NT2/D1 (cell line): ENCODE data around the gene WASF2.
"Not testable (repeated sequence)": the region's sequence is repeated elsewhere in the genome, so short reads cannot be mapped to it uniquely, and the experiment has no call there.

Source experiments
- DNase-seq: peaks from one replicate; pipeline ENCODE4 v3.0.0-alpha.2; 2011; ENCODE audit warnings: low read depth, low spot score
- H3K27me3 ChIP-seq: 2 replicates; pipeline ENCODE4 v1.6.0; 2011; ENCODE audit warnings: mild to moderate bottlenecking; ENCODE audit not compliant: insufficient read length, insufficient read depth
- H3K36me3 ChIP-seq: 2 replicates; pipeline ENCODE4 v1.6.1; 2011; ENCODE audit warnings: mild to moderate bottlenecking, low read length, mixed read lengths; ENCODE audit not compliant: insufficient read depth, insufficient read length
- H3K4me1 ChIP-seq: 2 replicates; pipeline ENCODE4 v1.5.1; 2011; ENCODE audit not compliant: insufficient read depth, insufficient read length
- H3K4me3 ChIP-seq: 2 replicates; pipeline ENCODE4 v1.5.1; 2011; ENCODE audit warnings: low read depth; ENCODE audit not compliant: insufficient read length
- H3K9ac ChIP-seq: 2 replicates; pipeline ENCODE4 v1.6.0; 2011; ENCODE audit warnings: low read depth; ENCODE audit not compliant: insufficient read length
- H3K9me3 ChIP-seq: 2 replicates; pipeline ENCODE4 v1.5.1; 2011; ENCODE audit warnings: mild to moderate bottlenecking, low read length; ENCODE audit not compliant: insufficient read depth
- SUZ12 ChIP-seq: IDR thresholded peaks from 2 replicates; pipeline ENCODE4 v1.6.1; 2011; ENCODE audit not compliant: insufficient read length, insufficient read depth; ENCODE audit errors: extremely low read depth
- YY1 ChIP-seq: IDR thresholded peaks from 2 replicates; pipeline ENCODE4 v1.6.1; 2011; ENCODE audit not compliant: insufficient read length, insufficient read depth
- ZNF274 ChIP-seq: IDR thresholded peaks from 2 replicates; pipeline ENCODE4 v1.6.1; 2011; ENCODE audit warnings: mild to moderate bottlenecking, low read depth, low read length

Gene WASF2

GRCh38 chr1:27406362-27406680 is 83.6 kb downstream of the WASF2 start:
- no peak for DNase-seq
- H3K9me3 ChIP-seq, result no peaks in the 10 kb centered on the region
- peaks cover 48% of the 10 kb centered on the region for H3K36me3 ChIP-seq
- H3K27me3 ChIP-seq, result no peaks in the 10 kb centered on the region
- H3K4me3 ChIP-seq, result no peak overlapping the region
- peak overlapping the region; percentile 37 for H3K9ac ChIP-seq
- no peak for TF ChIP-seq YY1
- no peak for TF ChIP-seq SUZ12
- peaks cover 31% of the 10 kb centered on the region for H3K4me1 ChIP-seq

- Histone ChIP-seq H3K36me3 (peaks cover 43% of the 10 kb centered on the region), H3K9ac (peak overlapping the region; percentile 37), H3K4me1 (peaks cover 31% of the 10 kb centered on the region)
- H3K27me3 ChIP-seq, H3K9me3 ChIP-seq, DNase-seq, H3K4me3 ChIP-seq: not testable (repeated sequence)
These were observed 84.2 kb downstream of the WASF2 start for GRCh38 chr1:27405598-27406361.

GRCh38 chr1:27405074-27405473 is 84.9 kb downstream of the WASF2 start:
- no peaks in the 10 kb centered on the region for H3K9me3 ChIP-seq
- H3K9ac ChIP-seq, result peak overlapping the region; percentile 77
- H3K4me1 ChIP-seq, result peaks cover 34% of the 10 kb centered on the region
- TF ChIP-seq ZNF274 (no peak), SUZ12 (no peak), YY1 (no peak)
- H3K4me3 ChIP-seq, result no peak overlapping the region
- no peaks in the 10 kb centered on the region for H3K27me3 ChIP-seq
- H3K36me3 ChIP-seq, result peaks cover 36% of the 10 kb centered on the region
- peak; percentile 75 for DNase-seq

GRCh38 chr1:27403931-27404330 is 86.0 kb downstream of the WASF2 start:
- Histone ChIP-seq H3K4me1 (peaks cover 46% of the 10 kb centered on the region), H3K9me3 (no peaks in the 10 kb centered on the region), H3K4me3 (no peak overlapping the region), H3K9ac (peak overlapping the region; percentile 66), H3K36me3 (peaks cover 27% of the 10 kb centered on the region), H3K27me3 (no peaks in the 10 kb centered on the region)
- TF ChIP-seq SUZ12, result no peak
- no peak for TF ChIP-seq ZNF274
- no peak for TF ChIP-seq YY1
- no peak for DNase-seq

GRCh38 chr1:27403065-27403726 is 86.8 kb downstream of the WASF2 start:
- Histone ChIP-seq H3K4me1 (peaks cover 53% of the 10 kb centered on the region), H3K9ac (peak overlapping the region; percentile 66), H3K9me3 (no peaks in the 10 kb centered on the region), H3K4me3 (no peak overlapping the region), H3K36me3 (peaks cover 20% of the 10 kb centered on the region), H3K27me3 (no peaks in the 10 kb centered on the region)
- DNase-seq, result no peak
- TF ChIP-seq YY1, result no peak

GRCh38 chr1:27402349-27402754 is 87.6 kb downstream of the WASF2 start:
- no peak for DNase-seq
- Histone ChIP-seq H3K27me3 (no peaks in the 10 kb centered on the region), H3K36me3 (peaks cover 12% of the 10 kb centered on the region), H3K9ac (peak overlapping the region; percentile 0), H3K4me1 (peaks cover 58% of the 10 kb centered on the region), H3K9me3 (no peaks in the 10 kb centered on the region), H3K4me3 (no peak overlapping the region)
- TF ChIP-seq ZNF274 (no peak), YY1 (no peak), SUZ12 (no peak)

GRCh38 chr1:27400963-27401341 is 89.0 kb downstream of the WASF2 start:
- peaks cover 55% of the 10 kb centered on the region for H3K4me1 ChIP-seq
- TF ChIP-seq YY1 (no peak), ZNF274 (no peak)
- H3K36me3 ChIP-seq, result peaks cover 6% of the 10 kb centered on the region
- H3K9ac ChIP-seq, result no peak overlapping the region
- no peak for DNase-seq
- H3K9me3 ChIP-seq, result no peaks in the 10 kb centered on the region
- H3K4me3 ChIP-seq, result no peak overlapping the region
- no peaks in the 10 kb centered on the region for H3K27me3 ChIP-seq
